ENCODE results near the gene CCSER2.

- no peak for TF ChIP-seq CTCF (IDR thresholded peaks at IDR 0.05)
- TF ChIP-seq POLR2A (IDR thresholded peaks at IDR 0.05): no peak
- no peak for TF ChIP-seq EP300 (IDR thresholded peaks at IDR 0.05)
Observed at GRCh38 chr10:84404783-84405182, 76.4 kb downstream of the CCSER2 start.
